Activated CD4-positive, alpha-beta T cell treated with anti-CD3 and anti-CD28 coated beads, Interleukin-2, amount 50 U/mL, for 48 hours (primary cell): ENCODE data around the gene GALNT9.
"Not testable (repeated sequence)": the region's sequence is repeated elsewhere in the genome, so short reads cannot be mapped to it uniquely, and the experiment has no call there.

Source experiments
- DNase-seq, 2 experiments: peaks; one replicate each; pipeline ENCODE4 v3.0.0-alpha.2; 2020

GALNT9 gene

GRCh38 chr12:132358241-132359225 is 29.1 kb upstream of the GALNT9 start:
- not testable (repeated sequence) for DNase-seq

- no peak for DNase-seq
Observed at GRCh38 chr12:132357623-132358186, 28.3 kb upstream of the GALNT9 start.

GRCh38 chr12:132356691-132357622 is 27.6 kb upstream of the GALNT9 start:
- peak in 1 of 2 experiments; percentile 3 for DNase-seq

GRCh38 chr12:132355742-132356681 is 26.6 kb upstream of the GALNT9 start:
- no peak for DNase-seq

GRCh38 chr12:132354982-132355680 is 25.7 kb upstream of the GALNT9 start:
- no peak for DNase-seq

DNA sequence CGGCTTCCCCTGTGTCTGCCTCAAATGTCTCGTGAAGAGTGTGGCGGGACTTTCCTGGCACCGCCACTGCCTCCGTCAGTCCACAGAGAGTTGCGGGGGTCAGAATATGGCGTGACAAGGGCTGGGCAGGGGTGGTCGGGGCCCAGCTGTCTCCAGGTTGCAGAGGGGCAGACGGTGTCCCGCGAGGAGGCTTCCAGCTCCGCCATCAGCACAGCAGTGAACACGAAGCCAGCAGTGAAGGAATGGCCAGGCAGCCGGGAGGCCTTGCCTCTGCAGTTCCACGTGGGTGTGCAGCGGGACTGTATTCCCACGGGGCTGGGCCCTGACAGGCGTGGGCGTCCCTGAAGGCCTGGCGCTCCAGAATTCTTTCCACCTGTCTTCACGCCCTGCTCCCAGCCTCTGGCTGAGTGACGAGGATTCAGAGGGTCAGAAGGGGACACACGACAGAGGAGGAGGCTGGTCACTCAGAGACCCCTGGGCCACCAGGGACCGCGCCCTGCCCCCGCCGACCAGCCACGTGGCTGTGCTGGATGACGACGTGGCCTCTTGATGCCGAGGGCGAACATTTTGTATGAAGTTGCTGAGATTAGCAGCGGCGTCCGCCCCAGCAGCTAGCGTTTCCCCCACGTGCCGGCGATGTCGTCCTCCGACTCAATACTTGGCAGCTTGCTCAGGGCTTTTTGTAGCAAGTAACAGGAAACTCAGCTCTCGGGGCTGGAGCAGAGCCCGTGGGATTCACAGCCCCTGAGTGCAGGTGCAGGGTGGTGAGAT is 25.0 kb upstream of the GALNT9 start:
- DNase-seq, result no peak

GRCh38 chr12:132353811-132354210 is 24.4 kb upstream of the GALNT9 start:
- DNase-seq, result no peak

- no peak for DNase-seq
Observed at GRCh38 chr12:132352896-132353800, 23.8 kb upstream of the GALNT9 start.

GRCh38 chr12:132351751-132352495 is 22.5 kb upstream of the GALNT9 start:
- DNase-seq, result no peak

DNA sequence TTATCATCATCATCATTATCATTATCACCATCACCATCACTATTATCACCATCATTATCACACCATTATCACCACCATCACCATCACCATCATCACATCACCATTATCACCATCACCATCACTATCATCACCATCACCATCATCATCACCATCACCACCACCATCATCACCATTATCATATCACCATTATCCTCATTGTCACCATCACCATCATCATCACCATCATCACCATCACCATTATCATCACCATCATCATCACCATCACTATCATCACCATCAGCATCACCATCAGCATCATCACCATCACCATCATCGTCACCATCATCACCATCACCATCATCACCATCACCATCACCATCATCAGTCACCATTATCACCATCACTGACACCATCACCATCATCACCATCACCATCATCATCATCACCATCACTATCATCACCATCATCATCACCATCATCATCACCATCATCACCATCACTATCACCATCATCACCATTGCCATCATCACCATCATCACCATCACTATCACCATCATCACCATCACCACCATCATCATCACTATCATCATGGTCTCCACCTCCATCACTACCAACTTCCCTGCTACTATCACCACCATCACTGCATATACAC is 20.2 kb upstream of the GALNT9 start:
- DNase-seq, result no peak

DNA sequence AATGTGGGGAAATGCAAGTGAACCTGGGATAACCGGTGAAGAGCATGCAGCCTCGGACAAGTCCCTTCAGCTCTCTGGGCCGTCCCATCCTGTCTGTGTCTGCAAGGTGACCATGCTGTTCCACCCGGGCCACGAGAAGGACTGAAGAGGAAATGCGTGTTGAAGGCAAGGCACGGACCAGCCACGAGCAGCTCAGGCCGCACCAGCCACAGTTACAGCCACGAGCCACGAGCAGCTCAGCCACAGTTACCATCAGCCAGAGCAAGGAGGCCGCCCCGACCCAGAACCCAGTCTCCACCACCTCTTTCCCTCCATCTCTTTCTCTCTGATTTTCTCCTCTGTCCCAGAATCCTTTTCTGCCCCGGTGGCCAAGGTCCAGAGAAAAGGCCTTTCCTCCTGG is 18.8 kb upstream of the GALNT9 start:
- no peak for DNase-seq

- DNase-seq, result no peak
Observed at GRCh38 chr12:132347176-132347855, 17.9 kb upstream of the GALNT9 start.

- DNase-seq, result no peak
Observed at GRCh38 chr12:132346471-132347175, 17.2 kb upstream of the GALNT9 start.

DNA sequence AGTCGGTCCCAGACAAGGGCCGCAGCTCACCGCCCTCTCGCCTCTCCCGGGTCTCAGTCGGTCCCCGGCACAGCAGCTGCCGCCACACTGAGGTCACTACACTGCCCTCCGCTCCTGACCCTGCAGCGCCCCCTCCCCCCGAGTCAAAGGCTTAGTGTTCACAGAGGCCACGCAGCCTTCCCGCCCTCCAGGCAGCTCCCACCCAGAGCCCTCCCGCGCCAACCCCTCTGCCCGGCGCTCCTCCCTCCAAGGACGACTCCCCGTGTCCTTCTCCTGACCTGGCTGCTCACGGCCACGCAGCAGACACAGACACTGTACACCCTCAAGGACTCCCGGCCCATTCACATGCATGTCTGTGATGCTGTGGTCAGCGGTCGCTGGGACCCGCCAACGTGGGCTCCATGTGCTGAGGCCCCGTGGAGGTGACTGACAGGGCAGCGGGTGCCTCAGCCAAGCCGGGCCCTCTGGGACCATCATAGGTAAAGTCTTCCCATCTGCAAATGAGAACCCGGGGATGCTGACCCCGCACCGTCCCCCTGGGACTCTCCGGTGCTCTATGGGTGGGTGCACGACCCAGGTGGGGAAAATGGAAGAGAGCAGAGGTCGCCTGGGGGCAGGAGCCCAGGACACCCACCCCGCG is 16.3 kb upstream of the GALNT9 start:
- no peak for DNase-seq

DNA sequence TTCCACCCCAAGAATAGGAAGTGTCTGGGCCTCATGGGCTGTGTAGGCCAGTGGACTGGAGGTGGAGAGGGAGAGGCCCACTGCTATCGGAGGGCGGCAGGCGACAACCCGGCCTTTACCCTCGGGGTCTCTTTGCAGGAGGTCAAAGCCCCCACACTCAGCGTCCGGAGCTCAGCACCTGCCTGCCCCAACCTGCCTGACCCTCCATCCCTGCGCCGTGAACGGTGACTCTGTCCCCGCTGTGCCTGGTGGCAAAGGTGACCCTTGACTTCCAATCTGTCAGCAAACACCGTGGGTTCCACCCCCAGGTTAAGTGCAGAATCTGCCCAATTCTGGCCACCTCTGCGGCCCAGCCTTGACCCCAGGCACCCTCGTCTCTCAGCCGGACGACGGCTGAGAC is 15.7 kb upstream of the GALNT9 start:
- no peak for DNase-seq

- DNase-seq, result no peak
Observed at GRCh38 chr12:132344601-132345000, 15.2 kb upstream of the GALNT9 start.
